OCI-LY1 (cell line): Measurements from ENCODE around the gene ACADL.

Source experiments
- H2AFZ ChIP-seq: fragments of 200-600 bp; sonication (generic), shearing (Covaris generic); 2 replicates; pipeline ENCODE4 v1.6.0; 2014; ENCODE audit warnings: antibody characterized with exemption, mild to moderate bottlenecking, low read length
- H3F3A ChIP-seq: fragments of 200-600 bp; sonication (generic), shearing (Covaris generic); 2 replicates; pipeline ENCODE4 v1.6.0; 2014; ENCODE audit warnings: mild to moderate bottlenecking, antibody characterized with exemption, low read length, moderate library complexity; ENCODE audit not compliant: insufficient read depth
- H3K27ac ChIP-seq: fragments of 200-600 bp; sonication (generic); 2 replicates; pipeline ENCODE4 v1.5.1; 2014; ENCODE audit warnings: low read length, mixed run types, mild to moderate bottlenecking, low read depth; ENCODE audit not compliant: poor library complexity, severe bottlenecking
- H3K27me3 ChIP-seq: fragments of 200-600 bp; sonication (generic); 2 replicates; pipeline ENCODE4 v1.6.0; 2014; ENCODE audit warnings: antibody characterized with exemption, mild to moderate bottlenecking, low read length, moderate library complexity; ENCODE audit not compliant: insufficient read depth
- H3K36me3 ChIP-seq: fragments of 200-600 bp; sonication (generic); 2 replicates; pipeline ENCODE4 v1.6.1; 2014; ENCODE audit warnings: mild to moderate bottlenecking, antibody characterized with exemption, low read length, moderate library complexity, mixed read lengths; ENCODE audit not compliant: insufficient read depth
- H3K4me1 ChIP-seq: fragments of 200-600 bp; sonication (generic); 2 replicates; pipeline ENCODE4 v1.5.1; 2014; ENCODE audit warnings: mild to moderate bottlenecking, low read length, moderate library complexity; ENCODE audit not compliant: insufficient read depth, severe bottlenecking
- H3K4me2 ChIP-seq: fragments of 200-600 bp; sonication (generic), shearing (Covaris generic); 2 replicates; pipeline ENCODE4 v1.6.1; 2014; ENCODE audit warnings: low read length
- H3K4me3 ChIP-seq: fragments of 200-600 bp; sonication (generic); 2 replicates; pipeline ENCODE4 v1.5.1; 2014; ENCODE audit warnings: low read length, low read depth, mild to moderate bottlenecking, mixed read lengths; ENCODE audit not compliant: poor library complexity, severe bottlenecking
- H3K79me2 ChIP-seq: fragments of 200-600 bp; shearing (Covaris generic); 2 replicates; pipeline ENCODE4 v1.6.1; 2016; ENCODE audit warnings: mixed run types, low read length, mixed read lengths; ENCODE audit not compliant: insufficient read depth
- H3K9ac ChIP-seq: fragments of 200-600 bp; sonication (generic), shearing (Covaris generic); 2 replicates; pipeline ENCODE4 v1.6.1; 2014; ENCODE audit warnings: mild to moderate bottlenecking, low read length, mixed read lengths
- H3K9me2 ChIP-seq: fragments of 200-600 bp; sonication (generic), shearing (Covaris generic); 2 replicates; pipeline ENCODE4 v1.6.1; 2014; ENCODE audit warnings: low read depth, mild to moderate bottlenecking, low read length, mixed read lengths
- H3K9me3 ChIP-seq: fragments of 200-600 bp; shearing (Covaris generic); 2 replicates; pipeline ENCODE4 v1.6.1; 2014; ENCODE audit warnings: low read length, mixed read lengths
- H4K20me1 ChIP-seq: fragments of 200-600 bp; sonication (generic), shearing (Covaris generic); 2 replicates; pipeline ENCODE4 v1.6.0; 2016; ENCODE audit warnings: mild to moderate bottlenecking, low read length; ENCODE audit not compliant: insufficient read depth
- EZH2 ChIP-seq: fragments of 200-600 bp; sonication (generic), shearing (Covaris generic); IDR thresholded peaks from 2 replicates; pipeline ENCODE4 v1.8.0; 2017; ENCODE audit warnings: borderline replicate concordance, mixed run types, mild to moderate bottlenecking, antibody characterized with exemption, low read length, moderate library complexity, mixed read lengths
- TF ChIP-seq, protein P1 (sequence below): fragments of 200-600 bp; sonication (generic), shearing (Covaris generic); IDR thresholded peaks from 2 replicates; pipeline ENCODE4 v1.5.1; 2017; ENCODE audit warnings: mild to moderate bottlenecking, antibody characterized with exemption, low read length, moderate library complexity, mixed read lengths

ACADL gene

DNA sequence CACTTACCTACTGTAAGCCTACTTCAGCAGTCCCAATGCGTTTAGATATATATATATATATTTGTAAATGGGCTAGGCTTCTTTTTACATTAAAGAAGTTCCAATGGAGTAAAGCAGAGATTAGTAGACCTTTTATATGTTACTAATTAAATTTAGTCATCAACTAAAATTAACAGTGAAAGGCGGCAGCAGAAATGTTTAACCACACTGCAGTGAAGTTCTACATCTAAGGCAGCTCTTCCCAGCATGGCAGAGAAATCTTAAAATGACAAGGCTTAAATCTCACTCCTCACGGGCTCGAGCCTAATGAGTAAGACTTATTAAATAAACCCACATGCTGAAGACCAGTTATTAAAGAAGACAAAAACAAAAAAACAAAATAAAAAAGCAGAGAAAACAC, 34.9 kb downstream of the ACADL start:
- H3K9me2 ChIP-seq: no peaks in the 10 kb centered on the region
- H3K9ac ChIP-seq: no peak overlapping the region
- peaks cover 24% of the 10 kb centered on the region for H3K4me1 ChIP-seq
- H3K27ac ChIP-seq: no peak overlapping the region
- H2AFZ ChIP-seq: no peak overlapping the region
- no peaks in the 10 kb centered on the region for H4K20me1 ChIP-seq
- no peak overlapping the region for H3K4me2 ChIP-seq
- no peaks in the 10 kb centered on the region for H3K27me3 ChIP-seq
- no peak overlapping the region for H3K4me3 ChIP-seq
- no peaks in the 10 kb centered on the region for H3K9me3 ChIP-seq
- H3K36me3 ChIP-seq: no peaks in the 10 kb centered on the region
- H3K79me2 ChIP-seq: no peaks in the 10 kb centered on the region
- H3F3A ChIP-seq: no peaks in the 10 kb centered on the region
- no peak for TF ChIP-seq EZH2
- TF ChIP-seq, protein P1, sequence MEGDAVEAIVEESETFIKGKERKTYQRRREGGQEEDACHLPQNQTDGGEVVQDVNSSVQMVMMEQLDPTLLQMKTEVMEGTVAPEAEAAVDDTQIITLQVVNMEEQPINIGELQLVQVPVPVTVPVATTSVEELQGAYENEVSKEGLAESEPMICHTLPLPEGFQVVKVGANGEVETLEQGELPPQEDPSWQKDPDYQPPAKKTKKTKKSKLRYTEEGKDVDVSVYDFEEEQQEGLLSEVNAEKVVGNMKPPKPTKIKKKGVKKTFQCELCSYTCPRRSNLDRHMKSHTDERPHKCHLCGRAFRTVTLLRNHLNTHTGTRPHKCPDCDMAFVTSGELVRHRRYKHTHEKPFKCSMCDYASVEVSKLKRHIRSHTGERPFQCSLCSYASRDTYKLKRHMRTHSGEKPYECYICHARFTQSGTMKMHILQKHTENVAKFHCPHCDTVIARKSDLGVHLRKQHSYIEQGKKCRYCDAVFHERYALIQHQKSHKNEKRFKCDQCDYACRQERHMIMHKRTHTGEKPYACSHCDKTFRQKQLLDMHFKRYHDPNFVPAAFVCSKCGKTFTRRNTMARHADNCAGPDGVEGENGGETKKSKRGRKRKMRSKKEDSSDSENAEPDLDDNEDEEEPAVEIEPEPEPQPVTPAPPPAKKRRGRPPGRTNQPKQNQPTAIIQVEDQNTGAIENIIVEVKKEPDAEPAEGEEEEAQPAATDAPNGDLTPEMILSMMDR: no peak

DNA sequence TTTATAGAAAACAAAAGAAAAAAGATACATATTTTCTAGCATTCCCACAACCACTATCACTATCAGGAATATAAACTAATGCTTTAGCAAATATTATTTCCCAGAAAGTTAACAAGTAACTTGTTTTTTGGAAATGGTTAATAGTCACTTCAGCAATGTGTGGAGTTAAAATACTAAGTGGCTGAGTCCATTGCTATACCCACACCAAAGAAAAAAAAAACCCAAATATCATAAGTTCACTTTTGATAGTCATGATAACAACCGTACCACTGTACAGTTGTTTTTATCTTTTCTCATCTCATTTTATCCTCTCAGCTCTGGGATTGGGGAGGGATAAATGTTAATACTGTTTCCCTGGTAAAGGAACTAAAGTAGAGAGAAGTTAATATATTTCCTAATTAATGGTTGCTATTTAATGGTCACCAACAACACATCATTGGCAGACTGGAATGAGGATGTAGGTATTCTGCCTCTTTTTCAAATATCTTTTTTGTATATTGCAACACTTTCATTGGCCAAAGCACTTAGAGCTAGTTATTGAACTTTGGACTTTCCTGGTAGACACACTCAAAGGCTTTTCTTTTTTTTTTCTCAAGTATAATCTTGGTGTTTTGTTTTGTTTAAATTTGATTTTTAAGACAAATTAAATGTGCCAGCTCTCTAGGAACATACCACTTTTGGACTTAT, 35.7 kb downstream of the ACADL start:
- TF ChIP-seq, protein P1: no peak
- TF ChIP-seq EZH2: no peak
- Histone ChIP-seq H2AFZ (no peak overlapping the region), H3K4me1 (peaks cover 16% of the 10 kb centered on the region), H3K4me2 (no peak overlapping the region), H3K79me2 (no peaks in the 10 kb centered on the region), H4K20me1 (no peaks in the 10 kb centered on the region), H3K36me3 (no peaks in the 10 kb centered on the region), H3K27me3 (no peaks in the 10 kb centered on the region), H3K4me3 (no peak overlapping the region), H3K9ac (no peak overlapping the region), H3K27ac (no peak overlapping the region), H3K9me2 (no peaks in the 10 kb centered on the region), H3F3A (no peaks in the 10 kb centered on the region), H3K9me3 (no peaks in the 10 kb centered on the region)

DNA sequence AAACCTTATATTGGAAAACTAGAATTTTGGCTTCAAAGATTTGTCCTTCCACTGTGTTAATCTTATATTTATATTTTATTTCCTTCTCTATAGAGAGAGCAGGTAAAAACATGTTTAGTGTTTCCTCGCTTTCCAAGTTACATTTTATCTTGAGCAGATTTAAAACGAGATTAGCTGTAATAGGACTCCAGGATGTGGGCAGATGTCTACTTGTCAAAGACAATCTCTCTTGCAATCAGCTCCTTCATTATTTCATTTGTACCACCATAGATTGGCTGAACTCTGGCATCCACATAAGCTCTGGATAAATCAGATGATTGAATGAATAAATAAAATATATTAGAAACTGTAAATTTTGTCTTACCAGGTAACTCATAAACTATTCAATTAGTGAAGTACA, 36.5 kb downstream of the ACADL start:
- 0 out of 2 replicates have a peak, but pooled peaks cover 4% of the 10 kb centered on the region for H3K9me3 ChIP-seq

More for the DNA sequence above, 36.5 kb downstream of the ACADL start:
- H4K20me1 ChIP-seq: no peaks in the 10 kb centered on the region
- H3K36me3 ChIP-seq: no peaks in the 10 kb centered on the region
- no peak overlapping the region for H2AFZ ChIP-seq
- H3K27me3 ChIP-seq: no peaks in the 10 kb centered on the region
- H3K4me2 ChIP-seq: no peak overlapping the region
- H3K4me3 ChIP-seq: no peak overlapping the region
- no peaks in the 10 kb centered on the region for H3F3A ChIP-seq
- H3K9me2 ChIP-seq: no peaks in the 10 kb centered on the region
- peaks cover 8% of the 10 kb centered on the region for H3K4me1 ChIP-seq
- no peak overlapping the region for H3K9ac ChIP-seq
- no peaks in the 10 kb centered on the region for H3K79me2 ChIP-seq
- TF ChIP-seq, protein P1: no peak
- TF ChIP-seq EZH2: no peak
- H3K27ac ChIP-seq: no peak overlapping the region
